Measurements from ENCODE around the gene DAAM2. TPM values are rescaled to one million over a fixed set of nuclear protein-coding genes. Genes with fewer than 3 reads are reported as not detected.

Gene DAAM2
- total RNA-seq, 1 experiment from 2014 or later = not detected

- no peak for DNase-seq (ENCODE audit: low spot score)
Observed at GRCh38 chr6:39819228-39819627, 27.1 kb downstream of the DAAM2 start.

GRCh38 chr6:39819676-39820075, 27.5 kb downstream of the DAAM2 start:
- no peak for DNase-seq (ENCODE audit: low spot score)

GRCh38 chr6:39820553-39820952, 28.4 kb downstream of the DAAM2 start:
- no peak for DNase-seq (ENCODE audit: low spot score)

- no peak for DNase-seq (ENCODE audit: low spot score)
Observed at GRCh38 chr6:39821046-39821740, 29.0 kb downstream of the DAAM2 start.

- no peak for DNase-seq (ENCODE audit: low spot score)
Observed at GRCh38 chr6:39821742-39822532, 29.8 kb downstream of the DAAM2 start.

- no peak for DNase-seq (ENCODE audit: low spot score)
Observed at GRCh38 chr6:39822846-39823815, 31.0 kb downstream of the DAAM2 start.

GRCh38 chr6:39824030-39824926, 32.1 kb downstream of the DAAM2 start:
- no peak for DNase-seq (ENCODE audit: low spot score)

- DNase-seq (ENCODE audit: low spot score) = no peak
Observed at GRCh38 chr6:39829331-39829730, 37.2 kb downstream of the DAAM2 start.

- no peak for DNase-seq (ENCODE audit: low spot score)
Observed at GRCh38 chr6:39830444-39830843, 38.3 kb downstream of the DAAM2 start.

GRCh38 chr6:39831701-39832100, 39.5 kb downstream of the DAAM2 start:
- no peak for DNase-seq (ENCODE audit: low spot score)

GRCh38 chr6:39834278-39834677, 42.1 kb downstream of the DAAM2 start:
- no peak for DNase-seq (ENCODE audit: low spot score)

- DNase-seq (ENCODE audit: low spot score) = no peak
Observed at GRCh38 chr6:39834866-39835265, 42.7 kb downstream of the DAAM2 start.

GRCh38 chr6:39835821-39836295, 43.7 kb downstream of the DAAM2 start:
- no peak for DNase-seq (ENCODE audit: low spot score)

- no peak for DNase-seq (ENCODE audit: low spot score)
Observed at GRCh38 chr6:39836606-39837005, 44.4 kb downstream of the DAAM2 start.

GRCh38 chr6:39839445-39839844, 47.3 kb downstream of the DAAM2 start:
- DNase-seq (ENCODE audit: low spot score) = no peak

- DNase-seq (ENCODE audit: low spot score) = no peak
Observed at GRCh38 chr6:39840781-39841180, 48.6 kb downstream of the DAAM2 start.

GRCh38 chr6:39841291-39841690, 49.1 kb downstream of the DAAM2 start:
- DNase-seq (ENCODE audit: low spot score) = no peak

- no peak for DNase-seq (ENCODE audit: low spot score)
Observed at GRCh38 chr6:39841923-39842322, 49.7 kb downstream of the DAAM2 start.

- no peak for DNase-seq (ENCODE audit: low spot score)
Observed at GRCh38 chr6:39843305-39844020, 51.3 kb downstream of the DAAM2 start.

GRCh38 chr6:39844866-39845265, 52.7 kb downstream of the DAAM2 start:
- DNase-seq (ENCODE audit: low spot score) = no peak
